ENCODE results near the gene TRIP11. TPM values are rescaled to one million over a fixed set of nuclear protein-coding genes. Genes with fewer than 3 reads are reported as not detected.

The TRIP11 gene
- total and polyA plus RNA-seq, 2 experiments from 2014 or later, result 10.8 to 40.8 TPM

- no peaks in the 10 kb centered on the region for H3K36me3 ChIP-seq
- peaks cover 27% of the 10 kb centered on the region for H3K27me3 ChIP-seq
- no peak for TF ChIP-seq CTCF (IDR thresholded peaks at IDR 0.05; ENCODE audit: low read depth, low read length)
- H3K9me3 ChIP-seq (ENCODE audit: low read depth), result no peaks in the 10 kb centered on the region
- no peaks in the 10 kb centered on the region for H3K4me1 ChIP-seq (ENCODE audit: low read depth)
- no peak for DNase-seq (ENCODE audit: low read depth in 1 of 2, low spot score in 1 of 2)
- H3K4me3 ChIP-seq, result no peak overlapping the region
- no peak overlapping the region for H3K27ac ChIP-seq
Measured at GRCh38 chr14:91942946-91943345, 96.9 kb downstream of the TRIP11 start.

- DNase-seq (ENCODE audit: low read depth in 1 of 2, low spot score in 1 of 2), result no peak
- Histone ChIP-seq H3K4me3 (no peak overlapping the region), H3K36me3 (no peaks in the 10 kb centered on the region), H3K9me3 (ENCODE audit: low read depth) (no peaks in the 10 kb centered on the region), H3K27ac (no peak overlapping the region), H3K27me3 (peaks cover 20% of the 10 kb centered on the region), H3K4me1 (ENCODE audit: low read depth) (no peaks in the 10 kb centered on the region)
- TF ChIP-seq CTCF (IDR thresholded peaks at IDR 0.05; ENCODE audit: low read depth, low read length), result no peak
Measured at GRCh38 chr14:91942128-91942527, 97.7 kb downstream of the TRIP11 start.

GRCh38 chr14:91940209-91940608, 99.7 kb downstream of the TRIP11 start:
- Histone ChIP-seq H3K27me3 (peaks cover 1% of the 10 kb centered on the region), H3K4me1 (ENCODE audit: low read depth) (no peaks in the 10 kb centered on the region), H3K9me3 (ENCODE audit: low read depth) (no peaks in the 10 kb centered on the region), H3K4me3 (no peak overlapping the region), H3K27ac (no peak overlapping the region), H3K36me3 (no peaks in the 10 kb centered on the region)
- no peak for TF ChIP-seq CTCF (IDR thresholded peaks at IDR 0.05; ENCODE audit: low read depth, low read length)
- DNase-seq (ENCODE audit: low read depth in 1 of 2, low spot score in 1 of 2), result no peak

- no peak for TF ChIP-seq CTCF (IDR thresholded peaks at IDR 0.05; ENCODE audit: low read depth, low read length)
- no peaks in the 10 kb centered on the region for H3K4me1 ChIP-seq (ENCODE audit: low read depth)
- DNase-seq (ENCODE audit: low read depth in 1 of 2, low spot score in 1 of 2), result no peak
- H3K27ac ChIP-seq, result no peak overlapping the region
- H3K27me3 ChIP-seq, result no peaks in the 10 kb centered on the region
- no peaks in the 10 kb centered on the region for H3K9me3 ChIP-seq (ENCODE audit: low read depth)
- H3K4me3 ChIP-seq, result no peak overlapping the region
- H3K36me3 ChIP-seq, result no peaks in the 10 kb centered on the region
Measured at GRCh38 chr14:91935586-91935985, 104.3 kb downstream of the TRIP11 start.

- DNase-seq (ENCODE audit: low read depth in 1 of 2, low spot score in 1 of 2), result no peak
- Histone ChIP-seq H3K9me3 (ENCODE audit: low read depth) (no peaks in the 10 kb centered on the region), H3K4me3 (no peak overlapping the region), H3K27ac (no peak overlapping the region), H3K36me3 (no peaks in the 10 kb centered on the region), H3K4me1 (ENCODE audit: low read depth) (no peaks in the 10 kb centered on the region), H3K27me3 (no peaks in the 10 kb centered on the region)
- no peak for TF ChIP-seq CTCF (IDR thresholded peaks at IDR 0.05; ENCODE audit: low read depth, low read length)
Measured at GRCh38 chr14:91934554-91935285, 105.1 kb downstream of the TRIP11 start.
